Measurements from ENCODE around the gene EBLN2. TPM values are rescaled to one million over a fixed set of nuclear protein-coding genes. Genes with fewer than 3 reads are reported as not detected.

EBLN2 gene
- total RNA-seq, 1 donor from 2014 or later: 4.6 TPM

GRCh38 chr3:73100741-73101559, 39.5 kb downstream of the EBLN2 start:
- H3K36me3 Mint-ChIP-seq (ENCODE audit: unreplicated experiment): no peaks in the 10 kb centered on the region
- peak; percentile 94 for TF ChIP-seq CTCF (IDR thresholded peaks at IDR 0.05)
- DNase-seq (ENCODE audit: extremely low spot score, unreplicated experiment): peak; percentile 91
- no peaks in the 10 kb centered on the region for H3K9me3 Mint-ChIP-seq (ENCODE audit: unreplicated experiment)
- H3K27me3 Mint-ChIP-seq (ENCODE audit: unreplicated experiment): peaks cover 17% of the 10 kb centered on the region
- no peaks in the 10 kb centered on the region for H3K4me1 Mint-ChIP-seq (ENCODE audit: unreplicated experiment)
- H3K4me3 Mint-ChIP-seq (ENCODE audit: unreplicated experiment): no peak overlapping the region
- H3K27ac Mint-ChIP-seq (ENCODE audit: unreplicated experiment): no peak overlapping the region

- H3K27ac Mint-ChIP-seq (ENCODE audit: unreplicated experiment): no peak overlapping the region
- no peaks in the 10 kb centered on the region for H3K4me1 Mint-ChIP-seq (ENCODE audit: unreplicated experiment)
- peaks cover 21% of the 10 kb centered on the region for H3K27me3 Mint-ChIP-seq (ENCODE audit: unreplicated experiment)
- H3K4me3 Mint-ChIP-seq (ENCODE audit: unreplicated experiment): no peak overlapping the region
- H3K9me3 Mint-ChIP-seq (ENCODE audit: unreplicated experiment): no peaks in the 10 kb centered on the region
- TF ChIP-seq CTCF (IDR thresholded peaks at IDR 0.05): no peak
- no peaks in the 10 kb centered on the region for H3K36me3 Mint-ChIP-seq (ENCODE audit: unreplicated experiment)
- no peak for DNase-seq (ENCODE audit: extremely low spot score, unreplicated experiment)
These were observed 40.4 kb downstream of the EBLN2 start for GRCh38 chr3:73101881-73102280.

- DNase-seq (ENCODE audit: extremely low spot score, unreplicated experiment): no peak
- no peaks in the 10 kb centered on the region for H3K4me1 Mint-ChIP-seq (ENCODE audit: unreplicated experiment)
- H3K4me3 Mint-ChIP-seq (ENCODE audit: unreplicated experiment): no peak overlapping the region
- no peak overlapping the region for H3K27ac Mint-ChIP-seq (ENCODE audit: unreplicated experiment)
- H3K9me3 Mint-ChIP-seq (ENCODE audit: unreplicated experiment): no peaks in the 10 kb centered on the region
- peaks cover 43% of the 10 kb centered on the region for H3K27me3 Mint-ChIP-seq (ENCODE audit: unreplicated experiment)
- H3K36me3 Mint-ChIP-seq (ENCODE audit: unreplicated experiment): no peaks in the 10 kb centered on the region
- TF ChIP-seq CTCF (IDR thresholded peaks at IDR 0.05): no peak
These were observed 45.8 kb downstream of the EBLN2 start for GRCh38 chr3:73107215-73107614.

- no peak for DNase-seq (ENCODE audit: extremely low spot score, unreplicated experiment)
- H3K4me1 Mint-ChIP-seq (ENCODE audit: unreplicated experiment): no peaks in the 10 kb centered on the region
- peaks cover 43% of the 10 kb centered on the region for H3K27me3 Mint-ChIP-seq (ENCODE audit: unreplicated experiment)
- no peaks in the 10 kb centered on the region for H3K36me3 Mint-ChIP-seq (ENCODE audit: unreplicated experiment)
- no peak overlapping the region for H3K4me3 Mint-ChIP-seq (ENCODE audit: unreplicated experiment)
- no peak overlapping the region for H3K27ac Mint-ChIP-seq (ENCODE audit: unreplicated experiment)
- no peak for TF ChIP-seq CTCF (IDR thresholded peaks at IDR 0.05)
- no peaks in the 10 kb centered on the region for H3K9me3 Mint-ChIP-seq (ENCODE audit: unreplicated experiment)
These were observed 46.3 kb downstream of the EBLN2 start for GRCh38 chr3:73107676-73108187.

- Mint-ChIP-seq H3K27ac (ENCODE audit: unreplicated experiment) (no peak overlapping the region), H3K4me1 (ENCODE audit: unreplicated experiment) (no peaks in the 10 kb centered on the region), H3K4me3 (ENCODE audit: unreplicated experiment) (no peak overlapping the region), H3K27me3 (ENCODE audit: unreplicated experiment) (peaks cover 43% of the 10 kb centered on the region), H3K9me3 (ENCODE audit: unreplicated experiment) (no peaks in the 10 kb centered on the region), H3K36me3 (ENCODE audit: unreplicated experiment) (no peaks in the 10 kb centered on the region)
- no peak for TF ChIP-seq CTCF (IDR thresholded peaks at IDR 0.05)
- no peak for DNase-seq (ENCODE audit: extremely low spot score, unreplicated experiment)
These were observed 47.3 kb downstream of the EBLN2 start for GRCh38 chr3:73108750-73109149.

Data from osteocyte (in vitro differentiated cells).